ENCODE results near the gene COBL.

The COBL gene

GRCh38 chr7:51263631-51264484, 52.8 kb downstream of the COBL start:
- TF ChIP-seq FOXM1 (IDR thresholded peaks at IDR 0.05; ENCODE audit: borderline replicate concordance, low read depth), result 0 out of 2 replicates have a peak, but pooled peaks have one; percentile 48
- 0 out of 2 replicates have a peak, but pooled peaks have one; percentile 13 for TF ChIP-seq RAD21 (IDR thresholded peaks at IDR 0.05; ENCODE audit: low read depth)
- no peak for TF ChIP-seq MAX (IDR thresholded peaks at IDR 0.05)
- TF ChIP-seq TCF12 (IDR thresholded peaks at IDR 0.05; ENCODE audit: low read depth), result no peak; the same call in 1 of the 2 replicates
- TF ChIP-seq USF1 (IDR thresholded peaks at IDR 0.05), result peak; percentile 46; the same call in 1 of the 2 replicates
- no peak for TF ChIP-seq CREB1 (IDR thresholded peaks at IDR 0.05; ENCODE audit: low read depth)
- TF ChIP-seq NFIC (IDR thresholded peaks at IDR 0.05), result peak; percentile 80
- TF ChIP-seq EP300 (IDR thresholded peaks at IDR 0.05; ENCODE audit: borderline replicate concordance), result peak; percentile 63; the same call in 1 of the 2 replicates
- peak; percentile 45; the same call in 1 of the 2 replicates for TF ChIP-seq REST (IDR thresholded peaks at IDR 0.05; ENCODE audit: low read depth)

- no peak for TF ChIP-seq TAF1 (IDR thresholded peaks at IDR 0.05; ENCODE audit: low read depth)
- no peak for TF ChIP-seq NFIC (IDR thresholded peaks at IDR 0.05)
- TF ChIP-seq REST (IDR thresholded peaks at IDR 0.05; ENCODE audit: low read depth), result no peak
- TF ChIP-seq USF1 (IDR thresholded peaks at IDR 0.05), result no peak
- TF ChIP-seq CEBPB (IDR thresholded peaks at IDR 0.05), result no peak
Measured at GRCh38 chr7:51262796-51263531, 53.6 kb downstream of the COBL start.

- no peak for TF ChIP-seq CREB1 (IDR thresholded peaks at IDR 0.05; ENCODE audit: low read depth)
- TF ChIP-seq NFIC (IDR thresholded peaks at IDR 0.05), result peak; percentile 48; the same call in 1 of the 2 replicates
Measured at GRCh38 chr7:51261950-51262795, 54.4 kb downstream of the COBL start.

- TF ChIP-seq TCF12 (IDR thresholded peaks at IDR 0.05; ENCODE audit: low read depth), result no peak
- TF ChIP-seq TAF1 (IDR thresholded peaks at IDR 0.05; ENCODE audit: low read depth), result no peak
- no peak for TF ChIP-seq FOXM1 (IDR thresholded peaks at IDR 0.05; ENCODE audit: borderline replicate concordance, low read depth)
- TF ChIP-seq CREB1 (IDR thresholded peaks at IDR 0.05; ENCODE audit: low read depth), result no peak
Measured at GRCh38 chr7:51261117-51261835, 55.3 kb downstream of the COBL start.

- TF ChIP-seq MAX (IDR thresholded peaks at IDR 0.05) (no peak), TAF1 (IDR thresholded peaks at IDR 0.05; ENCODE audit: low read depth) (no peak), NFIC (IDR thresholded peaks at IDR 0.05) (no peak), TEAD4 (IDR thresholded peaks at IDR 0.05) (no peak), FOXM1 (IDR thresholded peaks at IDR 0.05; ENCODE audit: borderline replicate concordance, low read depth) (no peak), RAD21 (IDR thresholded peaks at IDR 0.05; ENCODE audit: low read depth) (no peak), TCF12 (IDR thresholded peaks at IDR 0.05; ENCODE audit: low read depth) (no peak), CREB1 (IDR thresholded peaks at IDR 0.05; ENCODE audit: low read depth) (no peak), EGR1 (IDR thresholded peaks at IDR 0.05) (no peak), REST (IDR thresholded peaks at IDR 0.05; ENCODE audit: low read depth) (no peak), USF1 (IDR thresholded peaks at IDR 0.05) (no peak), CEBPB (IDR thresholded peaks at IDR 0.05) (no peak), ZBTB7A (IDR thresholded peaks at IDR 0.05; ENCODE audit: low read depth) (no peak), EP300 (IDR thresholded peaks at IDR 0.05; ENCODE audit: borderline replicate concordance) (no peak)
Measured at GRCh38 chr7:51260516-51260915, 56.1 kb downstream of the COBL start.
